Stimulated activated naive B cell treated with anti-CD40 and anti-IgM and Interleukin-4, amounts not matched to agents 10 μg/mL and 1 μg/mL and 100 μg/mL, for 72 hours (primary cell): ENCODE measurements around the gene HLF.

Experiments used
- ATAC-seq, 2 donors: fragments of 150-1000 bp; cut with Tn5 transposase; replicated peaks; 2 replicates each; pipeline ENCODE4 v1.10.0; 2021; ENCODE audit warnings: moderate library complexity in 1 of 2
- DNase-seq: peaks from one replicate; pipeline ENCODE4 v3.0.0; 2021
- H3K27ac Mint-ChIP-seq: one replicate; pipeline ENCODE4 v1.8.0; 2022; ENCODE audit warnings: mild to moderate bottlenecking, mixed read lengths
- H3K27me3 Mint-ChIP-seq, 2 donors: one replicate each; pipeline ENCODE4 v1.8.0; 2022; ENCODE audit warnings: mixed read lengths in 2 of 2
- H3K36me3 Mint-ChIP-seq, 2 donors: one replicate each; pipeline ENCODE4 v1.8.0; 2022; ENCODE audit warnings: mixed read lengths in 2 of 2, mild to moderate bottlenecking in 1 of 2
- H3K4me1 Mint-ChIP-seq, 2 donors: one replicate each; pipeline ENCODE4 v1.8.0; 2022; ENCODE audit warnings: mixed read lengths in 2 of 2, mild to moderate bottlenecking in 1 of 2
- H3K4me3 Mint-ChIP-seq, 2 donors: one replicate each; pipeline ENCODE4 v1.8.0; 2022; ENCODE audit warnings: mild to moderate bottlenecking in 2 of 2, mixed read lengths in 2 of 2, moderate library complexity in 1 of 2
- H3K9me3 Mint-ChIP-seq, 2 donors: one replicate each; pipeline ENCODE4 v1.8.0; 2022; ENCODE audit warnings: mixed read lengths in 2 of 2, mild to moderate bottlenecking in 1 of 2

Gene HLF

DNA sequence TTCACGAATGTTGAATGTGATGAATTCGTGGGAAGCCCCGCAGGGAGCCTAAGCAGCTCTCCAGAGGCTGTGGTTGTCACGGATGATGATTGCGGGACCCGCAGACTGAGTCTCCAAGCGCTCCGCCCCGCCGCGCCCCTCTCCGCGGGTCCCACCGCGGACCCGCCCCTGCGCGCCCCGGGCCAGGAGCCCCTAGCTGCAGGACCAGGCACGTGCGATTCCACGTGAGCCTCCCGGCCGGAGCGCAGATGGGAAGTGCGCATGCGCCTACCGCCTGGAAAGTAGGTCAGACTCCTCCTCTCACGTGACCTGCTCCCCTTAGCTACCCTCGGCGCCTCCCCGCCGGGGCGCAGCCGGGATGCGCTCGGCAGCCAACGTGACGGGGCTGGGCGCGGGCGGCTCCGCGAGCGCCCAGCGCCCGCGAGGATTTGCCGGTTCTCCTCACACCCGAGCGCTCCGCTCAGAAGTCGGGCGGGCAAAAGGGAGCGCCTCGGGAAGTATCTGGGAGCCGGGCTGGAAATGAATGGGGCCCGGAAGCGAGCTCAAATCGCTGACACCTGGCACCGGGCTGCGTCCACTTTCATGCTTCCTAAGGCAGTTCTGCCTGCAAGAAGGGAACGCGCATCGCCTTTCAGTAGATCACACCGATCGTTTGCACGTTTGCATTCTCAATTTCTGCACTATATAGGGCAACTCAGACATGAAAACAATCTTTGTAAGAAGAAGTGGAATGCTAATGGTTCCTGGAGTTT lies 26.4 kb upstream of the HLF start:
- Mint-ChIP-seq H3K27me3 (peaks cover 38 to 65% of the 10 kb centered on the region in 2 donors), H3K4me1 (peaks cover 4 to 6% of the 10 kb centered on the region in 2 donors), H3K9me3 (peaks cover 0 to 3% of the 10 kb centered on the region in 2 donors), H3K36me3 (no peaks in the 10 kb centered on the region), H3K27ac (no peak overlapping the region), H3K4me3 (peak overlapping the region; percentile 61 to 72)
- ATAC-seq (peak; percentile 94 to 96), DNase-seq (peak; percentile 70)

DNA sequence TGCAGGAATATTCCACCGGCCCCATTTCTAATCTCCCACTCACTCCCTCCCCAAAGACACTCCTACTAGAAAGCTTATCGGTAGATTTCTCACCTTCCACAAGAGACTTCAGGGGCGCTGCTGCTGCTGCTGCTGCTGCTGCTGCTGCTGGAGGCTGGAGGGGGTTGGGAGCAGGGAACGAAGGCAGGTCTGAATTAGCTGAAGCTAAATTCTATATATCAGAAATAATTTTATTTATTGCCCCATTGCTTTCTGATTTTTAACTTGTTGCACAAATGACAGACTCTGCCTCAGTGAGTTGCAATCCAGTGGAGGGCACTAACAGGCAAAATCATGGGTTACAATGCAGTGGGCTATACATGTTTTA lies 25.8 kb upstream of the HLF start:
- no peaks in the 10 kb centered on the region for H3K36me3 Mint-ChIP-seq
- peaks cover 0 to 2% of the 10 kb centered on the region in 2 donors for H3K9me3 Mint-ChIP-seq
- DNase-seq = no peak
- peak in 1 of 2 donors; percentile 26 for ATAC-seq
- H3K4me3 Mint-ChIP-seq = peak overlapping the region; percentile 61 to 72
- H3K27me3 Mint-ChIP-seq = peaks cover 38 to 68% of the 10 kb centered on the region in 2 donors
- peaks cover 4 to 6% of the 10 kb centered on the region in 2 donors for H3K4me1 Mint-ChIP-seq
- H3K27ac Mint-ChIP-seq = no peak overlapping the region

DNA sequence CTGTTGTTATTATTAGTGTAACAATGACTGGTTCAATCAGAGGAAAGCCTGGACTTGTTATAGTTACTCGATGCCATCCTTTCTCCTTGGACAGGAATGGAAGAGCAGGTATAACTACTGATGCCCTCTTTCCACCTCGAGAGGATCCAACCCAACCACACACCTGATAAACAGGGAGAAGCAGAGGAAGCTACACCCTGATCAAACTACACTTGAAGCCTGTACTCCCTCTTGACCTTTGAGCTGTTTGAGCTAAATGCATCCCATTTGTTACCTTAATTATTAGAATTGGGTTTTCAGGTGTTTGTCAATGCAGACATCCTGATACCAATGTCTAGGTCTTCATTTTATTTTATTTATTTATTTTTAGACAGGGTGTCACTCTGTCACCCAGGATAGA lies 23.7 kb upstream of the HLF start:
- Mint-ChIP-seq H3K36me3 (no peaks in the 10 kb centered on the region), H3K27me3 (peaks cover 42 to 68% of the 10 kb centered on the region in 2 donors), H3K27ac (no peak overlapping the region), H3K4me1 (peaks cover 4 to 6% of the 10 kb centered on the region in 2 donors), H3K9me3 (peaks cover 0 to 1% of the 10 kb centered on the region in 2 donors), H3K4me3 (no peak overlapping the region)
- no peak for ATAC-seq
- DNase-seq = no peak

DNA sequence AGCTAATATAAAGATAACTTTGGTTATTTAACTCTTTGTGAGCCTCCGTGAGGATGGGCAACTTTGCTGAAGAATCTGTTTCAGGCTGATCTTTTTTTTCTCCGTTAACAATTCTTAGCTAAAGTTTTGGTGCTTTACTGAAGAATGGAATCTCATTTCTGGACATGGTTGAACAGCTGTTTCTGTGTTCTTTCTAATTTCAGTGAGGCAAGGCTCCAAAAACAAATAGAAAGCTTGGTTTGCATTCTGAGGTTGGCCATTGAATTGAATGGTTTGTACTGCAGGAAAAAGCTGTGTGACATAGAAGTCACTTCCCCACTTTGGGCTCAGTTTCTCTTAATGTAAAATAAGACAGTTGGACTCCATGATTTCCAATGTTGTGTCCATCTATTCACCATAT lies 22.3 kb upstream of the HLF start:
- ATAC-seq (no peak), DNase-seq (no peak)
- H3K27me3 Mint-ChIP-seq = peaks cover 41 to 71% of the 10 kb centered on the region in 2 donors
- no peaks in the 10 kb centered on the region for H3K36me3 Mint-ChIP-seq
- peaks cover 4 to 6% of the 10 kb centered on the region in 2 donors for H3K4me1 Mint-ChIP-seq
- H3K9me3 Mint-ChIP-seq = peaks cover 0 to 2% of the 10 kb centered on the region in 2 donors
- H3K27ac Mint-ChIP-seq = no peak overlapping the region
- no peak overlapping the region for H3K4me3 Mint-ChIP-seq

DNA sequence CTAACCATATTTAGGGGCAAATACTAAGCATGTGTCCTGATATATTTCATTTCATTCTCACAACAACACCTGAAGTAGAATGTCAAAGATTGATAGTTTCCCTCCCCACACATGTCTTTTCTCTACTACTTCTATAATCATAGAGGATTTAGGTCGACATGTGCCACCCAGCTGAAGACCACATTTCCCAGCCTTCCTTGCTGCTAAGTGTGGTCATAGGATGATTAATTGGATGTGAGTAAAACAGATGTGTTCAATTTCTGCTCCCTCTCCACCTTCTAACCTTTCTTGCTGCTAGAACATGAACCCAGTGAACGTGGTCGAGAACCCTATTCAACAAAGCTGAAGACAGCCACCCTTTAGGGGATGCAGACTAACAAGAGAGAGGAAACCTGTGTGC lies 18.8 kb upstream of the HLF start:
- H3K9me3 Mint-ChIP-seq = peaks cover 0 to 6% of the 10 kb centered on the region in 2 donors
- no peak overlapping the region for H3K27ac Mint-ChIP-seq
- H3K4me1 Mint-ChIP-seq = no peaks in the 10 kb centered on the region
- DNase-seq = no peak
- H3K4me3 Mint-ChIP-seq = no peak overlapping the region
- ATAC-seq = no peak
- H3K27me3 Mint-ChIP-seq = peaks cover 36 to 59% of the 10 kb centered on the region in 2 donors
- H3K36me3 Mint-ChIP-seq = no peaks in the 10 kb centered on the region

DNA sequence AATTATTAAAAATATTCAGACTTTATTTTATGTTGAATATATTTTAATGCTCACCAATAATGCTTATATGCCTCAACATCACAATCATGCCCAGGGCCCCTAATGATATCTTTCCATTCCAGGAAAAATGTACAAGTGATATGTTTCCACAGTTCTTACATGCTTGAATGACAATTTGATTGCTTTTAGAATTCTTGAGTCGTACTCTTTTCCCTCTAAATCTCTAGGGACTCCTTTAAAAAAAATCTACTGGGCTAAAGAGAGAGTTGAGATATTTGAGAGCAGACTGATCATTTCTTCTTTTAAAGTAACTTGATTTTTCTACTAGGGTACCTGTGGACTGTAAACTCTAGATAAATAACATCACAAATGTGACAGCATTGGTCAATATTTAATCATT lies 18.2 kb upstream of the HLF start:
- H3K27me3 Mint-ChIP-seq = peaks cover 36 to 59% of the 10 kb centered on the region in 2 donors
- H3K36me3 Mint-ChIP-seq = no peaks in the 10 kb centered on the region
- H3K27ac Mint-ChIP-seq = no peak overlapping the region
- DNase-seq (no peak), ATAC-seq (no peak)
- no peak overlapping the region for H3K4me3 Mint-ChIP-seq
- no peaks in the 10 kb centered on the region for H3K4me1 Mint-ChIP-seq
- H3K9me3 Mint-ChIP-seq = peaks cover 0 to 6% of the 10 kb centered on the region in 2 donors

DNA sequence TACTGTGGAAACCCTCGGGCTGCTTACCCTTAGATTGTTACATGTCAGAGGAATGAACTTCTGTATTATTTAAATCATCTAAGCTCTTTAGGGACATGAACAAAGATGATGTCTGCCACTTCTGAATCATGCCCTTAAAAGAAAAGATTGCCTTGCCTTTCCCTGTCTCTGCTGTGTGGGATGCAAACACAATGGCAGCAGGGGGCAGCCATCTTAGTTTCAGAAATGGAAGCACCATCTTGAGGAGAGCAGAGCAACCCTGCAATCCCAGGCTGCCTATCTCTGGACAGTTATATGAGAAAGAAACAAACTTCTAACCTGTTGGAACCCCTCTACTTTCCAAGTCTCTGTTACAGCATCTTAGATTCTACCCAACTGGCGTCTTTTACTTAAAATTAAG lies 16.7 kb upstream of the HLF start:
- DNase-seq (no peak), ATAC-seq (no peak)
- Mint-ChIP-seq H3K36me3 (no peaks in the 10 kb centered on the region), H3K27me3 (peaks cover 39 to 58% of the 10 kb centered on the region in 2 donors), H3K9me3 (peaks cover 0 to 5% of the 10 kb centered on the region in 2 donors), H3K27ac (no peak overlapping the region), H3K4me1 (no peaks in the 10 kb centered on the region), H3K4me3 (no peak overlapping the region)

DNA sequence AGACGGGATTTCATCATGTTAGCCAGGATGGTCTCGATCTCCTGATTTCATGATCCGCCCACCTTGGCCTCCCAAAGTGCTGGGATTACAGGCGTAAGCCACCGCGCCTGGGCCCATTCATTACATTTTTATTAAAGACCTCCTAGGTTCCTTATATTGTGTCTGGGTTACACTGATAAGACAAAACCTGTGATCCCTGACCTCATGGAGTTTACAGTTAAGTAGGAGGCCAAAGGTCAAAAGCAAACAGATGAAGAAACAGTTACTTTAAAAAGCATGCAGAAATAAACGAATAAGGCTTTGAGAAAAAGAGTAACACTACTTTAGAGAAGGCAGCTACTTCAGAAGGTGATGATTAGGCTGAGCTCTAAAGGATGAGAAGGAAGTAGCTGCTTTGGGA lies 14.9 kb upstream of the HLF start:
- ATAC-seq (no peak), DNase-seq (no peak)
- Mint-ChIP-seq H3K4me1 (no peaks in the 10 kb centered on the region), H3K9me3 (peaks cover 0 to 5% of the 10 kb centered on the region in 2 donors), H3K27me3 (peaks cover 37 to 49% of the 10 kb centered on the region in 2 donors), H3K36me3 (no peaks in the 10 kb centered on the region), H3K27ac (no peak overlapping the region), H3K4me3 (no peak overlapping the region)

DNA sequence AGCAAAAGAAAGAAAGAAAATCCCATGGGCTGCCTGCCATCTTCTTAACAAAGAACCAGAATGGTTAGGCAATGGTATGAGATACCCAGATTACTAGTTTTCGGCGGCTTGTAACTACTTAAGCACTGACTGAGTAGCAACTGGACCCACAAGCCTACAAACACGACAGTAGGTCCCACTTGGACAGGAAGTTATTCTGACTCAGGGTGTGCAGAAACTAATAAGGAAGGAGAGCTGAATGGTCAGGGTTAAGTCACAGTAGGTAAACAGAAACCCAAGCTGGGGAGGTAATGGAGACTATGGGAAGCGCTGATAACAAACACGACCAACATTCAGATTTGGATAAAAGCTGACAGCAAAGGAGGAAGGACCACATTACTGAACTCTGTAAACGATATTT lies 10.4 kb upstream of the HLF start:
- Mint-ChIP-seq H3K27me3 (peaks cover 32 to 39% of the 10 kb centered on the region in 2 donors), H3K27ac (no peak overlapping the region), H3K4me3 (no peak overlapping the region), H3K4me1 (no peaks in the 10 kb centered on the region), H3K36me3 (no peaks in the 10 kb centered on the region), H3K9me3 (no peaks in the 10 kb centered on the region)
- ATAC-seq = no peak
- DNase-seq = no peak

DNA sequence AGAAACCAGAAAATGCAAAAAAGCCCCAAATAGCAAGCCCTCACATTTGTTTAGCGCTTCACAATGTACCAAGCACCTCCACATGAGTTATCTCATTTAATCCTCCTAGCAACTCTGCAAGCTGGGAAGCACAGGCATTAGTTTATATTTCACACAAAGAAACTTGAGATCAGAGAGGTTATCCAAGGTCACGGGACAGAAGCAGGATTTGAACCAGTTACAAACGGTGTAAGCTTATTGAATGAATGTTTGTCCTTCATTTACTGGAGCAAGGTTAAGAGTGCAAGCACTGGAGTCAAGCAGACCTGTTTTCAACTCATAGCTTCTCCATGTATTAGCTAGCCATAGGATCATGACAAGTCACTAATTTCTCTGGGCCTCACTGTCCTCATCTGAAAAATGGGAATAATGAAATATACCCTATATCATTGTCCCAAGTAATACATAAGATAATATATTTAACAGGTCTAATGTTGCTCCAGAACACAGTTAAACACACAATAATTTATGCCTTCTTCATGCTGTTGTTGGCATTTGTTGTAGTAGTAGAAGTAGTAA lies 6.1 kb upstream of the HLF start:
- Mint-ChIP-seq H3K4me1 (peaks cover 4 to 5% of the 10 kb centered on the region in 2 donors), H3K27ac (no peak overlapping the region), H3K4me3 (no peak overlapping the region), H3K27me3 (peaks cover 47 to 48% of the 10 kb centered on the region in 2 donors), H3K9me3 (peaks cover 0 to 6% of the 10 kb centered on the region in 2 donors), H3K36me3 (no peaks in the 10 kb centered on the region)
- no peak for ATAC-seq
- DNase-seq = no peak

DNA sequence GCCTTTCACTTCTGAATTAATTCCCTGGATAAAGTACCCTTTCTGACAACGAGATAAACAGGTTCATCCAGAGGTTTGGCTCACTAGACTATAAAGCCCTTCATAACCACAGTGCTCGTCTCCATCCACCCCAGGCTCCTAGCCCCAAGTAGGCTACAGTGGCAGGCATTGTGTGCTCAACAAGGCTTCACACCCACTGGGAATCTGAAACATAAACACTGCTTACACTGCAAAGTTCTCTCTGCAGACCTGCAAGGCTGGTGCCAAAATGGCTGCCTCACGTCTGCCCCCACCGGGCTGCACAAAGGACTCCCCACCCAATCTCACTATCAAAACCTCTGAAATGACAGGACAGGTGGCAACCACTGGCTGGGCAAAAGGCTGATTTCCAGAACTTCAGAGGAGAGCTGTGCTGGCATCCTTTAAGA lies 5.1 kb upstream of the HLF start:
- peaks cover 0 to 2% of the 10 kb centered on the region in 2 donors for H3K36me3 Mint-ChIP-seq
- DNase-seq (no peak), ATAC-seq (no peak)
- H3K4me3 Mint-ChIP-seq = no peak overlapping the region
- peaks cover 45 to 53% of the 10 kb centered on the region in 2 donors for H3K27me3 Mint-ChIP-seq
- peaks cover 0 to 6% of the 10 kb centered on the region in 2 donors for H3K9me3 Mint-ChIP-seq
- H3K4me1 Mint-ChIP-seq = peaks cover 10 to 16% of the 10 kb centered on the region in 2 donors
- H3K27ac Mint-ChIP-seq = no peak overlapping the region

DNA sequence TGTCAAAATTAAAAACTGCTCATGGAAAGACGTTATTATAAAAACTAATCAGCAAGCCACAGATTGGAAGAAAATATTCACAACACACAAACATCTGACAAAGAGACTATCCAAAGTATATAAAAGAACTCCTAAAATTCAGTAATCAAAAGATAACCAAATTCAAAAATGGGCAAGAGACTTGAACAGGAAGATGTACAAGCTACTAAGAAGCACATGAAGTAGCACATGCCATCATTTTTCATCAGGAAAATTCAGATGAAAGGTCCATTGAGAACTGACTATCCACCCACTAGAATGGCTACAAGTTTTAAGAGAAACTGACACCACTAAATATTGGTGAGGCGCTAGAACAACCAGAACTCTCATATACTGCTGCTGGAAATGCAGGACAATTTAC lies 3.4 kb upstream of the HLF start:
- H3K9me3 Mint-ChIP-seq = peaks cover 0 to 6% of the 10 kb centered on the region in 2 donors
- DNase-seq (no peak), ATAC-seq (no peak)
- no peak overlapping the region for H3K27ac Mint-ChIP-seq
- peaks cover 10 to 23% of the 10 kb centered on the region in 2 donors for H3K4me1 Mint-ChIP-seq
- no peak overlapping the region for H3K4me3 Mint-ChIP-seq
- peaks cover 49 to 61% of the 10 kb centered on the region in 2 donors for H3K27me3 Mint-ChIP-seq
- peaks cover 0 to 2% of the 10 kb centered on the region in 2 donors for H3K36me3 Mint-ChIP-seq

DNA sequence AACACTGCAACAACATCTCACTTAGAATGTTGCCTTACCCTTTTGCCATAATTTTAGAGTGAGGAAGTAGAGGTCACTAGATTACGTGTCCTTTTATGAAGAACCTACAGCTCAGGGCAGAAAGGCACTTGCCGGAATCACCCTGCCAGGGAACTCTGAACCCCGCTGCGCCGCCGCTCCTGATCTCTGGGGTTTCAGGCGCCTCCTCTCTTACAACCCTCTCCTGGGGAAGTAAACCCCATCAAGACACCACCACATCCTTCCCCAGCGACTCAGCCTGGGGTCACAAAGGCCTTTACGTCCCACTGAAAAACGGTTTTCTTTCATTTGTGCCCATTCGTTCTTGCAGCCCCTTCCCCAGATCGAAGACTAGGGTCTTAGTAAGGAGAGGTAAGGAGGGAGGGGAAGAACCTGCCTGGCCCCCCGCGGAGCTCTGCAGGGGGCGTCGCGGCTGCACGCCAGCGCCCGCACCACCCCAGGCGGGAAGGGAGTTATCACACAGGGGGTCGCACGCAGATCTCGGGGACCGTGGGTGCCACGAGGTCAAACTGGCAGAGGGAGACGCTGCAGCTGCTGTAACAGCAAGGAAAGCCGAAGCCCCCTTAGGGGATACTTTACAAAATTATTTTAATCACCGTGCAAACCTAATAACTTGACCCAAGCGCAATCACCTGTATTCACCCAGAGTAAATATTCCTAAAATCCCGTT lies 1.0 kb upstream of the HLF start:
- DNase-seq (no peak), ATAC-seq (peak; percentile 50 to 61)
- peaks cover 0 to 2% of the 10 kb centered on the region in 2 donors for H3K36me3 Mint-ChIP-seq
- H3K4me1 Mint-ChIP-seq = peaks cover 10 to 23% of the 10 kb centered on the region in 2 donors
- peak overlapping the region; percentile 69 to 71 for H3K4me3 Mint-ChIP-seq
- peaks cover 61 to 78% of the 10 kb centered on the region in 2 donors for H3K27me3 Mint-ChIP-seq
- peak overlapping the region; percentile 20 for H3K27ac Mint-ChIP-seq
- H3K9me3 Mint-ChIP-seq = peaks cover 0 to 6% of the 10 kb centered on the region in 2 donors

DNA sequence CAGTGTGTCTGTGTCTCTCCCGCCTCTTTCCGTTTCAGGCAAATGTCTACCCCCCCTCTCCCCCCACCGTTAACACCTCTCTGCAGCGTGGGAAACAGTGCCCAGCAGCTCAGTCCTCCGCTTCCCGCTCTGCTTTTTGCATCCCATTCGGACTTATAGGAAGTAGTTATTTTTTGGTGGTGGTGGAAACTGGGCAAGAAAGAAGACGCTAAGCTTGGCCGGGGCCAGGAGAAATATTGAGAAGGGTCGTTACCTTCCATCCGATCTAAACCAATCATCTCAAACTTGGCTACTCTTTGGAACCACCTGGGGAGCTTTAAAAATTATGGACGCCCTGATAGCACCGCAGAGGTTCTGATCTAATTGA lies 499 bp upstream of the HLF start:
- Mint-ChIP-seq H3K27me3 (peaks cover 63 to 83% of the 10 kb centered on the region in 2 donors), H3K36me3 (peaks cover 0 to 2% of the 10 kb centered on the region in 2 donors), H3K27ac (no peak overlapping the region), H3K4me1 (peaks cover 10 to 23% of the 10 kb centered on the region in 2 donors), H3K4me3 (peak overlapping the region; percentile 69), H3K9me3 (peaks cover 0 to 6% of the 10 kb centered on the region in 2 donors)
- DNase-seq = no peak
- no peak for ATAC-seq
